COLO668 (cell line): ENCODE measurements around the gene MMP24OS.
A peak's percentile ranks its signal among the peaks of the same experiment; 100 is the strongest.
"Not testable (repeated sequence)": the region's sequence is repeated elsewhere in the genome, so short reads cannot be mapped to it uniquely, and the experiment has no call there.

Experiments
- DNase-seq: peaks from one replicate; lab custom pipeline; 2025; ENCODE audit not compliant: unreplicated experiment; lab: John Stamatoyannopoulos, UW

The MMP24OS gene

DNA sequence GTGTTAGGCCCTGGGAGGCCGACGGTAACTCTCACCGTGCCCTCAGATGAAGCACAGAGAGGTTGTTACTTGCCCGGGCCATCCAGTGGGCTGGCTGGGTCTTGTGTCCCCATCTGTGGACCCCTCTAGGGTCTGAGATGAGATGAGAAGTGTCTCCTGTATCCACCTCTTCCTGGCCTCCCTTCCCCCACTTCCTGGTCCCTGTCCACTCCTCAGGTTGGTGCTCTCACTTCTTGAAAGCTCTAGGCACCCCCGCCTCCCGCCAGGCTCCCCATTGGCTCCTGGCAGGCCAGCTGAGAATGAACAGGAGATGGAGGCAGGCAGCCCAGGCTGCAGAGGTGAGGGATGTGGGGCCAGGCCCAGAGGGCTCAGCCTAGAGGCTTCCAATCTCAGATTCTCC lies 1.5 kb downstream of the MMP24OS start:
- no peak for DNase-seq

DNA sequence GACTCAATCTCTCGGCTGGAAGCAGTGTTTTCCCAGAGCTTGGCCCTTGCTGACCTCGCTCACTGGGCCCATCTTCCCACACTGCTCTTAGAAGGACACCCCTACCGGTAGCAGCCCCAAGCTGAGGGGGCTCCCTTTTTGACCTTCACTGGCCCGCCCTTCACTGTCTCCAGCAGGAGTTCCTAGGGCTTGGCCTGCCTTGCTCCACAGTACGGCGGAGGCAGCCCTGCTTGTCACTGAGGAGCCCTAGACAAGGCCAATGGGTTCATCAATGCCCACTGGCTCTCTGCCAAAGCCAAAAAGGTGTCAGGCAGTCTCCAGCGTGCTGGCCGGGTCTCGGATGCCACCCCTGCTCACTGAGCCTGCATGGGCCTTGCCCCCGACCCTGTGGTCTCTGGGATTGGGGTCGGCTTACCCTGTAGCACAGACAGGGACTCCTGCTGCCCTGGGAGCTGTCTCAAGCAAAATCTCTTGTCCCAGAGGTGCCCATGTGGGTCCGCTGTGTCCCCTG lies 2.1 kb downstream of the MMP24OS start:
- no peak for DNase-seq

DNA sequence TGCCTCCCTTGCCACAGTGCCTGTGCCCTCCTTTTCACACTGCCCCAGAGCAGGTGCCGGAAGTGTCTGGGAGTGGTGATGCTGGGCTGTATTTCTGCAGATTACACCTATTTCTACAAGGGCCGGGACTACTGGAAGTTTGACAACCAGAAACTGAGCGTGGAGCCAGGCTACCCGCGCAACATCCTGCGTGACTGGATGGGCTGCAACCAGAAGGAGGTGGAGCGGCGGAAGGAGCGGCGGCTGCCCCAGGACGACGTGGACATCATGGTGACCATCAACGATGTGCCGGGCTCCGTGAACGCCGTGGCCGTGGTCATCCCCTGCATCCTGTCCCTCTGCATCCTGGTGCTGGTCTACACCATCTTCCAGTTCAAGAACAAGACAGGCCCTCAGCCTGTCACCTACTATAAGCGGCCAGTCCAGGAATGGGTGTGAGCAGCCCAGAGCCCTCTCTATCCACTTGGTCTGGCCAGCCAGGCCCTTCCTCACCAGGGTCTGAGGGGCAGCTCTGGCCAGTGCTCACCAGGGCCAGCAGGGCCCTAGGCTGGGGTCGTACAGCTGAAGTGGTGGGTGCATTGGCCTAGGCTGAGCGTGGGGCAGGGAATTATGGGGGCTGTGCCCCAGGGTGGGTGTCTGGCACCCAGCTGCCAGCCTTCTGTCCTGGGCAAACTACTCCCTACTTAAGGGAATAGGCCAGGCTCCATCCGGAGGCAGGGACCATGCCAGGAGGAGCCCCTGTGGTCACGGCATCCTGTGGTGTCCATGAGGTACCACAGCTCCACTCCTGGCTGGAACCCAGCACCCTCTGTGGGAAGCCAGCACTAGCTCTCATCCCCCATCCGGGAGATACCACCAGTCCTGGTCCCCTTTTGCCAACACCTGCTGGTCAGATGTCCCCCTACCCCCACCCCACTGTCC lies 3.5 kb downstream of the MMP24OS start:
- DNase-seq: no peak

DNA sequence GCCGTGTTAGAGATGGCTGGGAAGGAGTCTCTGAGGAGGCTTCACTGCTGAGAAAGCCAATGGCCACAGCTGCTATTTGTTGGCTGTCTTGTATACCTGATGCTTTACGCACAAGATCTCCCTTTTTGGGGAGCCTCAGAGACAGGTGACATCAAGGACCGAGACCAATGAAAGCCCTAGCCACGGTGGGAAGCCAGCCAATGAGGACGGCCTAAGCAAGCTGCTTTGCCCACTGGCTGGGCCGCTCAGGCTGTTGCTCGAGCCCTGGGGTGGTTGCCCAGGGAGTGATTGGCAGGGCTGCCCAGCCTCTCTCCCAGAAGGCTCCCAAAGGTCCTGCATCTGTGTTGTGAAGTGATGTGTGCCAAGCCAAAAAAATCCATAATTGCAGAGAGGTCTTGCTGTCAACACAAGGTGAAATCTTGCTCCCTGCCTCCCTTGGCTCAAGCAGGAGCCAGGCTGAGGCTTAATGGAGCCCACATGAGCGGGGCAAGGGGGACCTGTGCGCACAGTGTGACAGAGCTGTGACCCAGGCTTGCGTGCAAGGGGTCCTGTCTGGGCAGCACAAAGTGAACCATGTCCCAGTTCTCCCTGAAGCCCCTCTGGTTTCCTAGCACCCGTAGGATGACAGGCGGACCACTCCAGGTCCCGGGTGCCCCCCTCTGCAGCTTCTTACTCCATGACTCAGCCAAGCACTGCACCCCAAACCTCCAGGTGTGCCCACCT lies 4.3 kb downstream of the MMP24OS start:
- DNase-seq: no peak

DNA sequence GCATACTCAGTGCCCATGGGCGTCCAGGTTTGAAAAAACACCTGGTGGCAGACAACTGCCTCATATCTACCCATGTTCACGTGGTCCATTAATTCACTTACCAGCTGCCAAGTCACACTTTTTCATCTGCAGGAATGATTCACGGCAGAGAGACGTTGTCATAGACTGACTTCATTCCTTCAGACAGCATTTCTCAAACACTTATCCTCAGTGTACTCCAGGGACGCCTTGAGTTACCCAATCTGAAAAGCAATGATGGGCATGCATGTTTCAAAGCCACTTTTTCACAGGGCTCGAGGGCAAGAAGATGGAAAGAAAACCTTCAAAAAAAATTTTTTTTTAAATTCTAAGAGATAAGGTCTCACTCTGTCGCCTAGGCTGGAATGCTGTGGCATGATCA lies 6.0 kb downstream of the MMP24OS start:
- DNase-seq: no peak

DNA sequence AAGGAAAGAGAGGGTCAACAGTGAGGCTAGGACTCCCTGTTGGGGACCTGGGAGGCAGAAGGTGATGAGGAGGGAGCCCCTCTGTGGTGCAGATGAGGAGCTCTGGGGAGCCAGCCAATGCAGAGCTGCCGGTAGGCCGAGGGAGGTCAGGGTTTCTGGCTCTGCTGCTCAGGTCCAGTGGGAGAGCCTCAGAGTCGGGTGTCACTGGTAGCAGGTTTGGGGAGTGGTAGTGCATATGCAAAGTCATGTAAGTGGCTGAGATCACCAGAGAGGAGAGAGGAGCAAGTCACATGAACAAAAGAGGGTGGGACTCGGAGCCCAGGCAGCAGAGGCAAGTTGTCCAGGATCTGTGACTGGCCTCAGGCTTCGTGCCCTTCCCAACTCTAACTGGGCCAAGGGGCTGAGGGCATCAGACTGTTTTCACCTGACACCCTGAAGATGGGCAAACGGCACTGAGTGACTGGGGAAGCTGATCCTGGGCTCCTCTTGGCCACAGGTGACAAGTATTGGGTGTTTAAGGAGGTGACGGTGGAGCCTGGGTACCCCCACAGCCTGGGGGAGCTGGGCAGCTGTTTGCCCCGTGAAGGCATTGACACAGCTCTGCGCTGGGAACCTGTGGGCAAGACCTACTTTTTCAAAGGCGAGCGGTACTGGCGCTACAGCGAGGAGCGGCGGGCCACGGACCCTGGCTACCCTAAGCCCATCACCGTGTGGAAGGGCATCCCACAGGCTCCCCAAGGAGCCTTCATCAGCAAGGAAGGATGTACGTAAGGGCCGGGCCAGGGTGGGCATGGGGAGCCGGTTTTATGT lies 6.6 kb downstream of the MMP24OS start:
- DNase-seq: no peak

DNA sequence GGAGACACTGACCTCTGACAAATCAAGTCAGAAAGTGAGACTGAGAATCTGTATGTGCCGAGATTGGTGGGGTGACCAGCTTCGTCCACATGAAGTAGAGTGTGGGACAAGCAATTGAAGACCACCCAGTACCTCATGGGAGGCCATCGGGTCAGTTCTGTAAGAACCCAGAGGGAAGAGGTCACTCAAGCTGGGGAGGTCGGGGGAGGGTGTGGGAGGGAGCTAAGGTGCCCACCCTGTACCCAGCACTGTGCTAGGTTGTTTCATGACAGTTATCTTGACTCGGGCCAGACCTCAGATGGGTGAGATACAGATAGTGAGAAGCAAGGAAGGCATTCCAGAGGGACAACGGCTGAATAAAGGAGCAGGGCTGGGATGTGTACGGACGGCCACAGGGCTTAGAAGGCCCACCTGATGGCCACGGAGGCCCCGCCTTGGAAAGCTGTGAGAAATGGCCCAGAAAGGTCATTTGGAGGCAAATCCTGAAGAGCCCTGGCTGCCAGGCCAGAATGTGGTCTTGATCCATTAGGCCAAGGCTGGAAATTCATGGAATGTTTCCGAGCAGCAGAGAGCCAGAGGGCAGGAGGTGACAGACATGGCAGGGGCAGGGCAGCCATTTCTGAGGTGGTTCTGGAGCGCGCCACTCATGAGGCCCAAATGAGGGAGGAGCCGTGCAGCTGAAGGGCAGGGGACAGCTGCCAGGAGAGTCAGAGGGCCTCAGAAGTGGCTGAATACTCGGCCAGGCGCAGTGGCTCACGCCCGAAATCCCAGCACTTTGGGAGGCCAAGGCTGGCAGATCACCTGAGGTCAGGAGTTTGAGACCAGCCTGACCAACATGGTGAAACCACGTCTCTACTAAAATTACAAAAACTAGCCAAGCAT lies 7.7 kb downstream of the MMP24OS start:
- DNase-seq: no peak

DNA sequence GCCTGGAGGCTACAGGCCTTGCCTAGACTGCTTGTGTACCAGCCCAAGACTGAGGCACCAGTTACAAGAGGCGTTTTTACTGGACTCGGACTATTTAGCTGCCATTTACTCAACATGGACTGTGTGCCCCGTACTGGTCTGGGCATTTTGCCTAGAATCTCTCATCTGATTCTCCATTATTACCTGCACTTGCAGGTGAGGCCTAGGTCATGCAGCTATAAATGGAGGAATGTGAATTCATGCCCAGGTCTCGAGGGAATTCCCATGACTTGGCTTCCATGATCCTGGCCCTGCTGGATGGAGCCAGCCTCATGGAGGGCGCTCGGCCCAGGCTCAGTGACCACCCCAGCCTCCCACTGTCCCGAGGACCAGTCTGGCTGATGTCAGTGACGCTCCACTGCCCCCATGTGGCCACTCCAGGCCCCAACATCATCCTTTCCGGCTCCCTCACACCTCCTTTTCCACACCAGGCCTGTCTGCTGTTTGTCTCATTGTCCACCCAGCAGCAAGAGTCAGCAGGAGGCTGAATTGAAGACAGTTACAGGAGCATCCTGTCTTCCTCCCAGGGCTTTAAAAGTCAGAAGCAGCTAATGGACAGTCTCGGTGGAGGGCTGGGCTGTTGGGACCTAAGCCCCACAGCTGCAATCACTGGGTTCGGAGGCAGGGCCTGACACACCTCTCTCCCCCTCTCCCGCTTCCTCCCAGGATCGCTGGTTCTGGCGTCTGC lies 8.7 kb downstream of the MMP24OS start:
- DNase-seq: peak; percentile 56

DNA sequence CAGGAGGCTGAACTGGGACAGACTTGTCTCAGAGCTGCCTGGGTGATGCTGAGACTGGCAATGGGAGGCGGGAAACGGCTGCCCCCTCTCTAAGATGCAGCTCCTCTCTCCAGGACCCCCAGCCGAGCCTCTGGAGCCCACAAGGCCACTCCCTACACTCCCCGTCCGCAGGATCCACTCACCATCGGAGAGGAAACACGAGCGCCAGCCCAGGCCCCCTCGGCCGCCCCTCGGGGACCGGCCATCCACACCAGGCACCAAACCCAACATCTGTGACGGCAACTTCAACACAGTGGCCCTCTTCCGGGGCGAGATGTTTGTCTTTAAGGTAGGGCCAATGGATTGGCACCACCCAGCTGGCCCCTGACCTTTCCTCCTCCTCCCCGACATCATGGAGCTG lies 10.8 kb downstream of the MMP24OS start:
- DNase-seq: no peak

DNA sequence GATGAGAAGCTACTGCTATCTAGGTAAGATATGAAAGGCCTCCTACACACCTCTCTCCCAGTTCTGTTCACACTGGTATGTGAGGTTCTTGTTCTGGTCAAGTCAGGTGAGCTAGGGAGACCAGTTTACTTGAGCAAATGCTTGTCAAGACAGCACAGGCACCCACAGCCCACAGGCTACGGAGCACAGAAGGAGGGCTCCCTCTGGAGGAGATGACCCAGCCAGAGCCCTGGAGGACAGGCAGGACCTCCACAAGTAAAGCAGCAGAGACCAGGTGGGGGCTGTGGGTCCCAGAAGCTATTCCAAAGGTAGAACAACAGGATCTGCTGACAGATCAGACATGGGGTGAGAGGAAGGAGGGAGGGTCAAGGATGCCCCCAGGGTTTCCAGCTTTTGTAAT lies 13.2 kb downstream of the MMP24OS start:
- DNase-seq: no peak

DNA sequence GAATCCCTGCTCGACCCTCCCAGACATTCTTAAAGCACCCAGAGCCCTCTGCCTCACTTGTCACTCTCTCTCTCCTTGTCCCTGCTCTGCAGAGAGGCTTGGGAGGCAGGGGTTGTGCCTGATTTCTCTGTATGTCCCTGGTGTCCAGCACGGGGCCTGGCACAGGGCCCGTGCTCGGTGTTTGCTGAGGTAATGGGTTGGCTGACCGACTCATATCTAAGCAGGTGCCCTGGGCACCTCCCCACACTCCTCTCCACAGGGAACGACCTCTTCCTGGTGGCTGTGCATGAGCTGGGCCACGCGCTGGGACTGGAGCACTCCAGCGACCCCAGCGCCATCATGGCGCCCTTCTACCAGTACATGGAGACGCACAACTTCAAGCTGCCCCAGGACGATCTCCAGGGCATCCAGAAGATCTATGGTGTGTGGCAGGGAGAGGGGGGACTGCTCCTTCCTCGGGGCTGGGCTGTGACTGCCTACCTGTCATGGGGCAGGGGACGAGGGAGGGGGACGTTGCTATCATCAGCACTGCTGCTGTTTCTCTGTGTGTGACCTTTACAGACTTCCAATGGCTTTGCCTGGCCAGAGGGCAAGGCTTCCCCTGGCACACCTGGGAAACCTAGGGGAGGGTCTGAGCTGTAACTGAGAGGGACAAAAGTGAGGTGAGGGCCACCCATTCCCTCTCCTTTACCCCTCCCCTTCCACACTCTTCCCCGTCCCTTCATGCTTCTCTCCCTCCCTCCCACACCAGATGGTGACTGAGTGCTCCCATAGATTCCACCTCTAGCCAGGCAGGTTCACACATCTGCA lies 14.2 kb downstream of the MMP24OS start:
- no peak for DNase-seq

DNA sequence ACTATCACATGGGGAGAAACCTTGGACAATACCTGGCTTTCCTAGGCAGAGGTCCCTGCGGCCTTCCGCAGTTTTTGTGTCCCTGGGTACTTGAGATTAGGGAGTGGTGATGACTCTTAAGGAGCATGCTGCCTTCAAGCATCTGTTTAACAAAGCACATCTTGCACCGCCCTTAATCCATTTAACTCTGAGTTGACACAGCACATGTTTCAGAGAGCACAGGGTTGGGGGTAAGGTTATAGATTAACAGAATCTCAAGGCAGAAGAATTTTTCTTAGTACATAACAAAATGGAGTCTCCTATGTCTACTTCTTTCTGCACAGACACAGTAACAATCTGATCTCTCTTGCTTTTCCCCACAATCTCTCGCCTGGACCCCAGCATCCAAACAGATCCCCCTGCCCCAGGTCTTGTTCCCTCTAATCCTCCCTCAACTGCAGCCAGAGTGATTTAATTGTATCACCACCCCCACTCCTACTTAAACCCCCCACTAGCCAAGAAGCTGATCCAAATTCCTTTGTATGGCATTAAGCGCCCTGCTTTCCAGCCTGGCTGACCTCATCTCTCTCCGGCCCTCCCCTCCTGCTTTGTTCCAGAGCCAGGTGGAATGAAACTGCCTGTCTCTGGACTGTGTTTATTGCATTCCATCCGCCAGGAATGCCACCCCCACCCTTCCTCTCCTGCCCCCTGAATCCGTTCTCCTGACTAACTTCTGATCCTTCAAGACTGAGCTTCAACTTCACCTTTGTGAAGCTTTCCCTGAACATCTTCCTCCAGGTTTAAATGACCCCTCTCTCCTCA lies 15.0 kb downstream of the MMP24OS start:
- not testable (repeated sequence) for DNase-seq

DNA sequence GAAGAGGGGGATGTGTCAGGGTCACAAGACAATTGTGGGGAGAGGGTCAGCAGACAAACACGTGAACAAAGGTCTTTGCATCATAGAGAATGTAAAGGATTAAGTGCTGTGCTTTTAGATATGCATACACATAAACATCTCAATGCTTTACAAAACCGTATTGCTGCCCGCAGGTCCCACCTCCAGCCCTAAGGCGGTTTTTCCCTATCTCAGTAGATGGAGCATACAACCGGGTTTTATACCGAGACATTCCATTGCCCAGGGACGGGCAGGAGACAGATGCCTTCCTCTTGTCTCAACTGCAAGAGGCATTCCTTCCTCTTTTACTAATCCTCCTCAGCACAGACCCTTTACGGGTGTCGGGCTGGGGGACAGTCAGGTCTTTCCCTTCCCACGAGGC lies 15.6 kb downstream of the MMP24OS start:
- DNase-seq: not testable (repeated sequence)

DNA sequence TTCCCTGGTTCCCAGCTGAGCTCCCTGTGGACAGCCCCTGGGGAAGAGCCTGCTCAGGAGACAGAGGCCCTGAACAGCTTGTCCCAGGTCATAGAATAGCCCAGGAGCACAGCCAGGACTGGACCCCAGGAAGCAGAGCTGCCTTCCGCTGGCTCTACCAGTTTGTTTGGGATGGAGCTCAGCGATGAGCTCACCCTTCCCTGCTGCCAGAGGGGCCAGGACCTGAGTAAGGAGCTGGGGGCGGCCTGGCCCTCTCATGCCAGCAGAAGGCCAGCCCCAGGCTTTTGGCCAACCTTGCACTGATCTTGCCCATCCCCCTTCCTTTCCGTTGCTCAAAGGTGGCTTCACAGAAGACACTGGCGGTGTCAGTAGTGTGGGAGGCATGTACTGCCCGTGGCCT lies 17.5 kb downstream of the MMP24OS start:
- DNase-seq: no peak

DNA sequence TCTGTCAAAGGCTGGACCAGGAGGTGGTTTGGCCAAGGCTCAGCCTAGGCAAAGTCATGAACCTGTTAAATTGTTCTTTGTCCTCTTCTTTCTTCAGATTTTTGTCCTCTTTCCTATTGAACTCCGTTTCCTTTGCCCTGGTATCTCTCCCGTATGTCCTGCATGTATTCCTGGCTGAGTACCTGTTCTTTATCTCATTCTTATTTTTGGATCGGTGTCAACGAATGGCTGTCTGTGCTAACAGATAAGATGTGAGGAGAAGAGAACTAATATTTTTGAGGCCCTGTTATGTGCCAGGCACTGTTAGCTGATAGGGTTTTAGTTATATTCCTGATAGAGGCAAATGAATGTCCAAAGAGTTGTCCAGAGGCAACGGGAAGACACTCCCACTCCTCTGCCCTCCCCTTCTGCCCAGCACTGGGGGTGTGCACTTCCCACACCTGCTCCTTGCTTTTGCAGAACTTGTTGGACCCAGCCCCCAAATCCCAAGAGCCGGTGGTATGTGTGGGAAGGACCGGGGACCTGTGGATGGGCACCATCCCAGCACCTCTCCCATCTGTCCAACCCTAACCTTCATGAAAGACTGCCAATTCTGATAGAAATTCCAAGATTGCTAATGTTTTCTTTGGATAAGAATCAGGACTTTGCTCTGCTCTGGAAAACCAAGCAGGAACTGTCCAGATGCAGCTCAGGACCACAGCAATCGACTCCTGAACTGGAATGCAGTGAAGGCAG lies 20.6 kb downstream of the MMP24OS start:
- no peak for DNase-seq

DNA sequence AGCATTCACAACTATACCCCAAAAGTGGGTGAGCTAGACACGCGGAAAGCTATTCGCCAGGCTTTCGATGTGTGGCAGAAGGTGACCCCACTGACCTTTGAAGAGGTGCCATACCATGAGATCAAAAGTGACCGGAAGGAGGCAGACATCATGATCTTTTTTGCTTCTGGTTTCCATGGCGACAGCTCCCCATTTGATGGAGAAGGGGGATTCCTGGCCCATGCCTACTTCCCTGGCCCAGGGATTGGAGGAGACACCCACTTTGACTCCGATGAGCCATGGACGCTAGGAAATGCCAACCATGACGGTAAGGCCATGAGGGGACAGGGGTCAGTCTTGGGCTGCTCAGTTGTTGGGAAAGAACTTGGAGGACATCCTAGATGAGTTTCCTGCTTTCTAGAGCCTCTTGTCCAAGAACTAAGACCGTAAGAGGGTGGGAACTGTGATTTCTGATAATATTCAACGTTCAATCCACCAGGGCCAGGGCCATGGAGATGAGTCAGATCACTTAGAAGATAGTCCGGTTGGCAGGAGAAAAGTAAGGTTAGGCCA lies 23.4 kb downstream of the MMP24OS start:
- DNase-seq: no peak

DNA sequence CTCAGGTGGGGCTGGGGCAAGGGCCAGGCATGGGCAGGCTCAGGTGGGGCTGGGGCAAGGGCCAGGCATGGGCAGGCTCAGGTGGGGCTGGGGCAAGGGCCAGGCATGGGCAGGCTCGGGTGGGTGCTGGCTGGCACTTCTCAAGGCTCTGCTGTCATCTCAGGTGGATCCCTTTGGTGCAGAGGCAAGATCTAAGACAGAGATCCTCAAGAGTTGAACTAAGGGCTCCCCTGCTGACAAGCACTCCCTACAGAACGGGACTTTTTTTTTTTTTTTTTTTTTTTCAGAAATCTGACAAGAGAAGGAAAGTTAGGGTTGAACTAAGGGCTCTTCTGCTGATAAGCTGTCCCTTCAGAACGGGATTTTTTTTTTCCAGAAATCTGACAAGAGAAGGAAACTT lies 24.9 kb downstream of the MMP24OS start:
- DNase-seq: no peak
